HG02642 (cell line): ENCODE data around the gene SCYL1.

Experiments used
- ATAC-seq: cut with Tn5 transposase; IDR thresholded peaks from one replicate; pipeline ENCODE4 v1.9.1; 2021; ENCODE audit warnings: mild to moderate bottlenecking; ENCODE audit not compliant: unreplicated experiment, poor library complexity

SCYL1 gene

GRCh38 chr11:65492637-65493366 lies 32.1 kb upstream of the SCYL1 start:
- ATAC-seq: no peak

GRCh38 chr11:65493367-65494176 lies 31.3 kb upstream of the SCYL1 start:
- ATAC-seq: no peak

- ATAC-seq: no peak
Observed at GRCh38 chr11:65496304-65497140, 28.4 kb upstream of the SCYL1 start.

GRCh38 chr11:65497141-65498041 lies 27.5 kb upstream of the SCYL1 start:
- ATAC-seq: peak; percentile 72

GRCh38 chr11:65498042-65498726 lies 26.7 kb upstream of the SCYL1 start:
- no peak for ATAC-seq

- no peak for ATAC-seq
Observed at GRCh38 chr11:65498727-65498976, 26.2 kb upstream of the SCYL1 start.

GRCh38 chr11:65498977-65499712 lies 25.7 kb upstream of the SCYL1 start, which contains the start of gene MALAT1:
TSS of gene MALAT1 (plus strand) at chr11:65499045.
- ATAC-seq: peak; percentile 34

GRCh38 chr11:65499713-65500386 lies 25.0 kb upstream of the SCYL1 start:
- ATAC-seq: no peak

- no peak for ATAC-seq
Observed at GRCh38 chr11:65500387-65501185, 24.3 kb upstream of the SCYL1 start.

- no peak for ATAC-seq
Observed at GRCh38 chr11:65501186-65501471, 23.8 kb upstream of the SCYL1 start.

- no peak for ATAC-seq
Observed at GRCh38 chr11:65501472-65502273, 23.2 kb upstream of the SCYL1 start.

GRCh38 chr11:65502274-65502554 lies 22.7 kb upstream of the SCYL1 start:
- no peak for ATAC-seq

- ATAC-seq: no peak
Observed at GRCh38 chr11:65502555-65503367, 22.1 kb upstream of the SCYL1 start.

GRCh38 chr11:65503368-65503948 lies 21.4 kb upstream of the SCYL1 start:
- ATAC-seq: no peak

GRCh38 chr11:65503949-65504673 lies 20.8 kb upstream of the SCYL1 start:
- ATAC-seq: no peak
